GM12878 (cell line): ENCODE results near the gene ADAM10.

Experiments
- BRCA1 ChIP-seq: IDR thresholded peaks from 2 replicates; pipeline ENCODE4 v1.6.1; 2011; ENCODE audit warnings: low read depth, low read length, improper control_type of control experiment
- EP300 ChIP-seq, 2 experiments: fragments of 150-350 bp in 1 of 2; IDR thresholded peaks; 2 replicates each; pipeline ENCODE4 v1.6.1; 2011 to 2012; ENCODE audit warnings: low read depth in 2 of 2, low read length in 2 of 2, borderline replicate concordance in 1 of 2, improper control_type of control experiment in 1 of 2, inconsistent platforms in 1 of 2; ENCODE audit not compliant: control insufficient read depth in 1 of 2
- FOXK2 ChIP-seq: fragments of 450-650 bp; IDR thresholded peaks from 2 replicates; pipeline ENCODE4 v1.6.1; 2017; ENCODE audit warnings: mild to moderate bottlenecking, moderate library complexity
- NFYB ChIP-seq: IDR thresholded peaks from 2 replicates; pipeline ENCODE4 v1.6.1; 2011; ENCODE audit warnings: low read depth, mild to moderate bottlenecking, low read length, improper control_type of control experiment, moderate library complexity; ENCODE audit not compliant: insufficient read depth
- POLR2A ChIP-seq: IDR thresholded peaks from 2 replicates; pipeline ENCODE4 v1.6.1; 2011; ENCODE audit warnings: low read depth, mild to moderate bottlenecking, low read length
- TF ChIP-seq, protein P1 (sequence below), 3 experiments: IDR thresholded peaks in 2 of 3; conservative IDR thresholded peaks in 1 of 3; 2 replicates each; pipeline ENCODE4 v1.5.1; 2011; ENCODE audit warnings: low read depth in 3 of 3, low read length in 3 of 3, mild to moderate bottlenecking in 3 of 3, control low read depth in 2 of 3, moderate library complexity in 2 of 3, inconsistent platforms in 1 of 3, mixed read lengths in 1 of 3; ENCODE audit not compliant: control insufficient read depth in 2 of 3, insufficient read depth in 1 of 3; ENCODE audit errors: extremely low read depth in 1 of 3
- TF ChIP-seq, protein P2 (sequence below): fragments of 450-650 bp; formaldehyde crosslinking; IDR thresholded peaks from 2 replicates; pipeline ENCODE4 v1.5.0; 2022; ENCODE audit warnings: mild to moderate bottlenecking, missing genetic modification characterization

DNA sequence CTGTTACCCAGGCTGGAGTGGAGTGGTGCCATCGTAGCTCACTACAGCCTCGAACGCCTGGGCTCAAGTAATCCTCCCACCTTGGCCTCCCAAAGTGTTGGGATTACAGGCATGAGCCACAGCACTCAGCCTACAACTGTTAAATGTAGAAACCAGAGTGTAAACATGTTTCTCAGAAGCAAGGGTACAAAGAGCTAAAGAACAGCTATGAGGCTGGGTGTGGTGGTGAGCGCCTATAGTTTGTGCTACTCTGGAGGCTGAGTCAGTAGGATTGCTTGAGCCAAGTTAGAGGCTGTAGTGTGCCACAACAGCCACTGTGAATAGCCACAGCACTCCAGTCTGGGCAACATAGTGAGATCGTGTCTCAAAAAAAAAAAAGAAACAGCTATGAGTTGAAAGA lies 16.8 kb upstream of the ADAM10 start:
- no peak for TF ChIP-seq BRCA1
- TF ChIP-seq, protein P1, sequence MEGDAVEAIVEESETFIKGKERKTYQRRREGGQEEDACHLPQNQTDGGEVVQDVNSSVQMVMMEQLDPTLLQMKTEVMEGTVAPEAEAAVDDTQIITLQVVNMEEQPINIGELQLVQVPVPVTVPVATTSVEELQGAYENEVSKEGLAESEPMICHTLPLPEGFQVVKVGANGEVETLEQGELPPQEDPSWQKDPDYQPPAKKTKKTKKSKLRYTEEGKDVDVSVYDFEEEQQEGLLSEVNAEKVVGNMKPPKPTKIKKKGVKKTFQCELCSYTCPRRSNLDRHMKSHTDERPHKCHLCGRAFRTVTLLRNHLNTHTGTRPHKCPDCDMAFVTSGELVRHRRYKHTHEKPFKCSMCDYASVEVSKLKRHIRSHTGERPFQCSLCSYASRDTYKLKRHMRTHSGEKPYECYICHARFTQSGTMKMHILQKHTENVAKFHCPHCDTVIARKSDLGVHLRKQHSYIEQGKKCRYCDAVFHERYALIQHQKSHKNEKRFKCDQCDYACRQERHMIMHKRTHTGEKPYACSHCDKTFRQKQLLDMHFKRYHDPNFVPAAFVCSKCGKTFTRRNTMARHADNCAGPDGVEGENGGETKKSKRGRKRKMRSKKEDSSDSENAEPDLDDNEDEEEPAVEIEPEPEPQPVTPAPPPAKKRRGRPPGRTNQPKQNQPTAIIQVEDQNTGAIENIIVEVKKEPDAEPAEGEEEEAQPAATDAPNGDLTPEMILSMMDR (IDR thresholded peaks at IDR 0.05 in 2 of 3, conservative IDR thresholded peaks at IDR 0.05 in 1 of 3; ENCODE audit: control insufficient read depth in 2 of 3, extremely low read depth in 1 of 3, insufficient read depth in 1 of 3, low read depth in 3 of 3, low read length in 3 of 3) = no peak
- TF ChIP-seq, protein P2, sequence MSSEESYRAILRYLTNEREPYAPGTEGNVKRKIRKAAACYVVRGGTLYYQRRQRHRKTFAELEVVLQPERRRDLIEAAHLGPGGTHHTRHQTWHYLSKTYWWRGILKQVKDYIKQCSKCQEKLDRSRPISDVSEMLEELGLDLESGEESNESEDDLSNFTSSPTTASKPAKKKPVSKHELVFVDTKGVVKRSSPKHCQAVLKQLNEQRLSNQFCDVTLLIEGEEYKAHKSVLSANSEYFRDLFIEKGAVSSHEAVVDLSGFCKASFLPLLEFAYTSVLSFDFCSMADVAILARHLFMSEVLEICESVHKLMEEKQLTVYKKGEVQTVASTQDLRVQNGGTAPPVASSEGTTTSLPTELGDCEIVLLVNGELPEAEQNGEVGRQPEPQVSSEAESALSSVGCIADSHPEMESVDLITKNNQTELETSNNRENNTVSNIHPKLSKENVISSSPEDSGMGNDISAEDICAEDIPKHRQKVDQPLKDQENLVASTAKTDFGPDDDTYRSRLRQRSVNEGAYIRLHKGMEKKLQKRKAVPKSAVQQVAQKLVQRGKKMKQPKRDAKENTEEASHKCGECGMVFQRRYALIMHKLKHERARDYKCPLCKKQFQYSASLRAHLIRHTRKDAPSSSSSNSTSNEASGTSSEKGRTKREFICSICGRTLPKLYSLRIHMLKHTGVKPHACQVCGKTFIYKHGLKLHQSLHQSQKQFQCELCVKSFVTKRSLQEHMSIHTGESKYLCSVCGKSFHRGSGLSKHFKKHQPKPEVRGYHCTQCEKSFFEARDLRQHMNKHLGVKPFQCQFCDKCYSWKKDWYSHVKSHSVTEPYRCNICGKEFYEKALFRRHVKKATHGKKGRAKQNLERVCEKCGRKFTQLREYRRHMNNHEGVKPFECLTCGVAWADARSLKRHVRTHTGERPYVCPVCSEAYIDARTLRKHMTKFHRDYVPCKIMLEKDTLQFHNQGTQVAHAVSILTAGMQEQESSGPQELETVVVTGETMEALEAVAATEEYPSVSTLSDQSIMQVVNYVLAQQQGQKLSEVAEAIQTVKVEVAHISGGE (CRISPR knock-in tag) = no peak
- no peak for TF ChIP-seq POLR2A
- no peak for TF ChIP-seq NFYB
- TF ChIP-seq EP300 (IDR thresholded peaks at IDR 0.05; ENCODE audit: borderline replicate concordance in 1 of 2, control insufficient read depth in 1 of 2, low read depth in 2 of 2, low read length in 2 of 2) = no peak
- TF ChIP-seq FOXK2 = no peak
